ENCODE measurements around the gene TEC.

Gene TEC

DNA sequence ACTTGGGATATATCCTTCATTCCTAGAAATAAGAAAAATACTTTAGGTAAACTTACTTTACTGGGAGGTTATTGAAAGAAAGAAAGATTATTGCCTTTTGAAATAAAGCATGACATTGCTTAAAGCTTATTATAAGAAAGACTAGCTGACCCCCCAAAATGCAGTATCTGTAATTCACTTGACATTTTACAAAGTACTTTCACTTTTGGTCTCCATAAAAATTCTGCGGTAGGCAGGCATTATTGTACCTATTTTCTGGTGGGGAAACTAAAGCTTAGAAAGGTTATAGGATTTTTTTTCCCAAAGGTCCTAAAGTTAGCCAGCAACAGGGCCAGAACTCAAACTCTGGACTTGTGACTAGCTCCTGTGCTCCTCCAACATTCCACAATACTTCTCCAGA, 105.9 kb downstream of the TEC start:
- no peak for DNase-seq (ENCODE audit: low read depth)

DNA sequence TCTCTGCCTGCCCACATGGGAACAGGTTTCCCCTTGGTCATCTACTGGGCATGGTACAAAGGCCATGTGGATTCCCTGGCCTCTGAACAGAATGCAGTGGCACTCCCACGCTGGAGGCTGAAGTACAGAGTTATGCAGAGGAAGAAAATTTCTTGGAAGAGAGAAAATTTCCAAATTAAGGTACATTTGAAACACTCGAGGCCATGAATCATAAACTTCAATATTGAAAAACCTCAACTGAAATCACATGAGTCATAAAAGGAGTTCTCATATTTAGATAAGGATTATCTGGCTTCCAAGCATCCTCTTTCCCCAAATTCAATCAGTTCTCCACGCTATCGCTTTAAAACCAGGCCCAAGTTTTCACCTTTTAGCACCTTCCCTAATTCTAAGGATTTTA, 107.5 kb downstream of the TEC start:
- DNase-seq (ENCODE audit: low read depth), result peak; percentile 19

DNA sequence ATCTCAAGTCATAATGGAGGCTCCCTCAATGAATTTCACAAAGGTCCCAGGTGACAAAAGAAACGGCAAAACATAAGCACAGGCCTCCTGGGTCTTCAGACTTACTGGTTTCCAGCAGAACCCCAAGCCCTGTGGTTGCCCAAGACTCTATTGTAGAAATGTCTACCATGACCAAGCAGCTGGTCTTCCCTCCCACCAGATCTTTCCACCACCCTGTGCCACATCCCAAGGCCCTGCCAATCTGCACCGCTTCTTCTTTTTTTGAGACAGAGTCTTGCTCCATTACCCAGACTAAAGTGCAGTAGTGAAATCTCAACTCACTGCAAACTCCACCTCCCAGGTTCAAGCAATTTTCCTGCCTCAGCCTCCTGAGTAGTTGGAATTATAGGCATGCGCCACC, 112.4 kb downstream of the TEC start:
- no peak for DNase-seq (ENCODE audit: low read depth)

DNA sequence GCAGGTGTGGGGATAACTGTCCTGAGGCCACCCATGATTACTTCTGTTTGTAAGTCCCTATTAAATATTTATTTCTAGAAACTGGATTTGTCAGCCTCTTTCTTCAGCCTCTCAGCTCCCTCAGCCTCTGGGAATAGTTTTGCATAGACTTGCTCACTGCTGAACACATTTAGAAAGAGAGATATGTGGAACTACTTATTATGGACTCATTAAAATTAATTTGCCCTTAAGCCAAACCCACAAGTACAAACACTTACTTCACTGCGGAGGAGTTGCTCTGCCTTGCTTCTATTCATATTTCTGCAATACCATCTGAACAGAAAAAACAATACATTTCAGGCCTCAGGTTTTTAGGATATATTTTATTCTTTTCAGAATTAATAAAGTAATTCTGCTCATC, 113.2 kb downstream of the TEC start:
- DNase-seq (ENCODE audit: low read depth), result no peak

DNA sequence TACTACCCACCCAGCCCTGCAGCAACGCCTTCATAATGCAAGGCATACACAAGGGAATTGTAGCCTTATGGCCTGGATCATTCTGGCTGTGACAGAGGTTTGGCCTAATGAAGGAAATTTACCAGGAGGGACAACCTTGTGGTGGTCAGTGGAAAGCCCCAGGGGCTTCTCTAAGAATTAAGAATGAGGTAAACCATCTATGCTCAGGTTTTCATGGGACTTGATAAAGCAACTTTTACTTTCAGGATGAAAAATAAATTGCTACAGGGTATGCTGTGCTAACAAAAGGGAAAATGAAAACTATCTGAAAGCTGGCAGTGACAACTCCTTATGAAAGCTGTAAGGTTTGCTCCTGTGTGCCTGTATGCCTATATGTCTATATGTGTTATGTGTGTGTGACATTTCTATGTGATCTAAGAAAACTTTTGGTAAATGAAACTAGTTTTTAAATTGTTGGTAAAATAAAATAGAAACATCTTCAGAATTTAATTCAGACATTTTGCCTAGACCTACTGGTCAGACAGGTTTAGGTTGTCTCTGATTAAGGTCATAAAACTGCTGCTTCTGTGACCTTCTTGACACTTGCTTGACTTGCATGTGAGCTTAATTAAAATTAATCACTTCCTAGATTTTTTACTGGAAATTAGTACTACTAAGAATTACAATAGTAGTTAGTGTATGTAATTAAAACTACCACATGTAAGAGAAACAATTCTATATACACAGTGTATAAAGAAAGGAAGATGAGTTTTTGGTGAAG, 115.7 kb downstream of the TEC start:
- no peak for DNase-seq (ENCODE audit: low read depth)

DNA sequence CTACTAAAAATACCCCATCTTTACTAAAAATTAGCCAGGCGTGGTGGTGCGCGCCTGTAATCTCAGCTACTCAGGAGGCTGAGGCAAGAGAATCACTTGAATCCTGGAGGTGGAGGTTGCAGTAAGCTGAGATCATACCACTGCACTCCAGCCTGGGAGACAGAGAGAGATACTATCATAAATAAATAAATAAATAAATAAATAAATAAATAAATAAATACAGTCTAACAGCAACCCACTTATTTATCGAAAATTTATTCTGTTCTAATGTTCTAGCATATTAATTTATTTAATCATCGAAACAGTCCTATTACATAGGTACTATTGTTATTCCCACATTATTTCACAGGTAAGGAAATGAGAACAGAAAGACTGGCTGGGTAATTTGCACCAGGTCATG, 117.4 kb downstream of the TEC start:
- DNase-seq (ENCODE audit: low read depth), result no peak

DNA sequence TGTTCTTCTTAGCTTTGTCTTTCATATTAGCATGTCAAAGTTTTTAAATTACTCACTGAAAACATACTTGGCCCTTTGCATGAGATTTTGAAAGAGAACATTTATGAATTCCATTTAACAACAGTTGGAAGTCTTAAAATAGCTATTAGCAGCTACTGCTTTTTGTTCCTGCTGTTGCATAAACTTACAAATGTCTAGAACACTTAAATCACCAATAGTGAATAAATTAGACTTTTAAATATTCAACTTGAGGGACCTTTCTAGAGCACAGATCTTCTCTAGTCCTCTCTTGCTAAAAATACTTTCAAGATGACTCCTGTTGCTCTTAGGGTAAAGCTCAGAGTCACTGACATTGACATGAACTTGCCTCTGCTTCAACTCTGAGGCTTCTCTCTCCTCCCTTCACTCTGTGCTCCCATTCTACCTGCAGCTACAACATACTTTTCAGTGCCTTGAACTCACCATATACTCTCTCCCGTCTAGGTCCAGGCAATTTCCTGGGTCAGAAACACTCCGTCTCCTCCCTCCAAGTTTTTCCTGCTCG, 119.7 kb downstream of the TEC start:
- no peak for DNase-seq (ENCODE audit: low read depth)

DNA sequence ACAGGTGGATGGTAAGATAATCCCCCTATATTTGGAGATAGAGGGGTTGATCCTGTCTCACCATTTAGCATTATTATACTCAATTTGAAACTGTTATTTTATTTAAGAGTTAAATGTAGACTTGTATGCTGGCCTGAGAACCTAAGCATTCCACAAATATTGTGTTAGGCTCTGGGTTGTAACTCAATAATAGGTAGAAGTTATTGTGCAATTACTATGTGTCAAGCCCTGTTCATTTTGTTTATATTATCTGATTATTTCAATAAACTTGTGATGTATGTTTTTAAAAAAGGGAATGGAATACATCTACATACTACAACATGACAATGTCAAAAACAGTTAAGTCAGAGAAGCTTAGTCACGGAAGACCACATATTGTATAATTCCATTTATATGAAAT, 122.0 kb downstream of the TEC start:
- DNase-seq (ENCODE audit: low read depth), result no peak

DNA sequence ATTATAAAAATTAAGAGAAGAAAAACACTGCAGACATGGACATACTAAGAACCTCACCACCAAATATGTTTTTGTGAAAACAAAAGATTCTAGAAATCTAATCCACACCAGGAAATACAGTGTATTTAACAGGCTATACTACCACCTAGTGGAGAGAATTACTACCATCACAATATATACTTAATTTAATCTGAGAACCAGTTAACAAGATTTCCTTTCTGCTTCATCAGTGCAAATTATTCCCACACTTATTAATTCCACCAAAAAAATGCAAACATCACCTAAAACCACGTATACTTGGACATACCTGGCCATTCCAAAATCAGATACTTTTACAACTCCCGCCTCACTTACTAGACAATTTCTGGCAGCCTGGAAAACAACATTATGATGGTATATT, 128.6 kb downstream of the TEC start:
- peak; percentile 23 for DNase-seq (ENCODE audit: low read depth)

DNA sequence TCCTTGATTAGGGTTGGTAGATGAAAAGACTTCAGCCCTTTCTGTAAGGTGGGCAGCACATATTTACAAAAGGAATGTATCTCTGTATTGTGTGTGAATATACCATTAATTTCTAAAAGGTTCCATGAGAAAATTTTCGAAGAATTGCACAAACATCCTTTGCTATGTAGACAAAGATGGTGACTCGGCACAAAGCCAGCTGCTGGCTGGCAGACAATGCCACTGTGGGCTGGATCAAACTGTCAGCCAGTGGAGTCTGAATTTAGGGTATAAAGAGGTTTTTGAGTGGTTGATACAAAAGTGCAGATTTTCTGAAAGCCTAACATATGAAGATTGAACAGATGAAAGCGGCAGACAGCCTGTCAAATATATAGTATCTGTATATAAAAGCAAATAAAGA, 129.9 kb downstream of the TEC start:
- no peak for DNase-seq (ENCODE audit: low read depth)

DNA sequence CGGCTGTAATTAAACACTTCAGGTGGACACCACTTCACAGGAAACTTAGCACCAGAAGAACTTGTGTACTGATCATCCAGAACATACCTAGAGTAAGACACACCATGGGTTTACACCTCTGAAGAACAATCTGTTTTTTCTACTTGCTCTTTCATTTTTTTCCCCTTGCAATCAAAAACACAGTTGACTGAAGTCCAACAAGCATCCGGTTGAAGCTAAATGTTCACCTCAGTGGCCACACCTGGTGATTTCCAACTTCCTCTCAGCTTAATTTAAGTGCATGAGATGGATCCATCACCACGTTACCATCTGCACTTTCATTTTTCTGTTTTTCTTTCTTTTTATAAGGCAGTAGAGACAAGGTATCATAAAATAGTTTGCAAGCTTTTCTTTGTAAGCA, 130.7 kb downstream of the TEC start:
- DNase-seq (ENCODE audit: low read depth), result no peak

DNA sequence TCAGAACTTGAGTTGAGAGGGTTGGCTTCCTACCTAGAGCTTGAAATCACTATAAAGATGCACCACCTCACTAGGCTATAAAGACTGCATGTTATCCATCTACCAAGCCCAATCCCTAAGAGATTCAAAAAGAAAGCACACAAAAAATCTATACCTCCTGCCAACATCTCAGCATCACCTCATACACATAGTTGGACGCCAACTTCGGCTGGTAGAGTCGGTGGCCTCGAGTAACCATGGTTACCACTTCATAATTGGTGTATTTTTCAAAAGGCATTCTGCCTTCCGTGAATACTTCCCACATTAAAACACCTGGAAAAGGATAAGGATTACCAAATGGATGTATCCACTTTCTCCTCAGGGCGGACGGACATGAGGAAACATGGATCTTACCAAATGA, 131.1 kb downstream of the TEC start:
- DNase-seq (ENCODE audit: low read depth), result no peak

DNA sequence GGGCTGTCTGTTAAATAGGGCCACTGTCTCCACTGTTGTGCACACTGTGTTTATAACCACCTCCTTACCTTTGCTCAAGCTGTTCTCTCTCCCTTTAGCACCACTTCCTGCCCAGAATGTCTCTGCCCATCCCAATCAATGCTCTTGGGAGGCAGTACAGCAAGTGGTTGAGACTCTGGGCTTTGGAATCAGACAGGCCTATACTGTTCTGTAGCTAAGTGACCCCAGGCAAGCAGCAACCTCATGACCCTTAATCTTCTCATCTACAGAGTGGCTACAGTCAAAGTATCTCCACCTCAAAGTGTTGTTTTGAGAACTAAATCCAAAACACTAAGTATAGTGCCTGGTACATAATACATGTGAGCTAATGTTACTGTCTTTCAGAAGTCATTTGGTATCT, 131.8 kb downstream of the TEC start:
- DNase-seq (ENCODE audit: low read depth), result no peak

DNA sequence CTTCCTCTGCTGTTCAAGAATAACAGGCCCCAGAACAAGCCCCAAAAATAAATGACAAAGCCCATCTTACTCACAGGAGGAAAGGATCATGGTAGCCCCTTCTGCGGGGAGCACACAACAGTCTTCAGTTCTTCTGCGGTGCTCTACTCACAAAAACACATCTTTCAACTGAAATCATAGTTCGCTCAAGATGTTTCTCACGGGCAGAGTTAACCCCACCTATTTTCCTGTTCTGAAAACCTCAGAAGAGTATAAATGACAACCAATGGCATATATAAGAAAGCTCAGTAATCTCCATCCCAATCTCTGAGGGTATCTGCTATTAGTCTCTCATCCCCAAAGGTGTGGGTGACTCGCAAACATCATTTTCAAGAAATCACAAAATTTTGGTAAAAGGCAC, 135.6 kb downstream of the TEC start, which contains the start of gene TXK:
TSS of gene TXK (minus strand) at position 170 of the 400 bp plus-strand sequence. CDS start at position 90, 80 bp downstream.
- no peak for DNase-seq (ENCODE audit: low read depth)

DNA sequence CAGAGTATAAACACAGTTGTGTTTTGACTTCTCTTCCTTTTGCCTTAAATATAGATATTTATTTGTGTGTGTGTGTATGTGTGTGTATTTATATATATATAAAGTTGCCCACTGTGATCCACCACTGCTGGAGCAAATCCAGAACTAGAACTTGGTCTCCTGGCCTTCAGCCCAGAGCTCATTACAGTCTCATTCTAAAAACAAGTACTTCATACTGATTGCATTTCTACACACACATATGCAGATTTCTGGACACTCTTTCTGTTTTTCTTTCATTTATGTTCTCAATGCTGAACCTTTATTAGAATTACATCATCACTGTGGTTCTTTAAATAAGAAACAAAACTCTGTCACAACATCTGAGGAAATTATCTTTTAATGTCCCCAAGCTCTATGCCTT, 136.0 kb downstream of the TEC start:
- DNase-seq (ENCODE audit: low read depth), result no peak

DNA sequence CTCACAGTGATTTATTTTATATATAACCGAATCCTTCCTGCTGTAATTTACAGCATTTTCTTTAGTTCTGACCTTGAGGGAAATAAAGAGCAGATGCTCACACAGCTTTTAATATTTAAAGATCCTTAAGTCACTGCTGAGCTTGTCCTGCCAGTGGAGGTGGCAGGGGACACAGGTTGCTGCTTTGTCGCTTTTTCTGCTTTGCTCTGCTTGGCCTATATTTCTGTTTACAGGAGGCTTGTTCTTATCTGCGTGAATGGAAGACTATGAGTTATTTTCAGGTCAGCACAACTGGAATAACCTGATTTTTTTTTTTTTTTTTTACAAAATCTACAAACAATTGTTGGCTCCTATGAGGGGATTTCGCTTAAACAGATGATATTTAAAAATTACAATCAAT, 137.9 kb downstream of the TEC start:
- DNase-seq (ENCODE audit: low read depth), result no peak

DNA sequence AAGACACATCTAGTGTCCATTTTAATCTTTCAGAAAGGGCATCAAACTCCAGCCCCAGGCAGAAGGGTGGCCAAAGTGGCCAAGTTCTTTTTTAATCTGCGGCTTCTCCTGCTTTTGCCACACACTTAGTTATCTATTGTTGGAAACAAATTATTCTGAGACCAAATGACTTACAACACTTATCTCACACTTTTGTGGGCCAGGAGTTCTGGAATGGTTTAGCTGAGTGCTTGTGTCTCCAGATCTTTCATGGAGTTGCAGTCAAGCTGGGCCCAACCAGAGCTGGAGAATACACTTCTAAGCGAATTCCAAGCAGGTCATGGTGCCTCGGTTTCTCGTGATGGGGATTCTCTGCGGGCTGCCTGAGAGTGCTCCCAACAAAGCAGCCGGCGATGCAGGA, 139.5 kb downstream of the TEC start:
- DNase-seq (ENCODE audit: low read depth), result no peak

DNA sequence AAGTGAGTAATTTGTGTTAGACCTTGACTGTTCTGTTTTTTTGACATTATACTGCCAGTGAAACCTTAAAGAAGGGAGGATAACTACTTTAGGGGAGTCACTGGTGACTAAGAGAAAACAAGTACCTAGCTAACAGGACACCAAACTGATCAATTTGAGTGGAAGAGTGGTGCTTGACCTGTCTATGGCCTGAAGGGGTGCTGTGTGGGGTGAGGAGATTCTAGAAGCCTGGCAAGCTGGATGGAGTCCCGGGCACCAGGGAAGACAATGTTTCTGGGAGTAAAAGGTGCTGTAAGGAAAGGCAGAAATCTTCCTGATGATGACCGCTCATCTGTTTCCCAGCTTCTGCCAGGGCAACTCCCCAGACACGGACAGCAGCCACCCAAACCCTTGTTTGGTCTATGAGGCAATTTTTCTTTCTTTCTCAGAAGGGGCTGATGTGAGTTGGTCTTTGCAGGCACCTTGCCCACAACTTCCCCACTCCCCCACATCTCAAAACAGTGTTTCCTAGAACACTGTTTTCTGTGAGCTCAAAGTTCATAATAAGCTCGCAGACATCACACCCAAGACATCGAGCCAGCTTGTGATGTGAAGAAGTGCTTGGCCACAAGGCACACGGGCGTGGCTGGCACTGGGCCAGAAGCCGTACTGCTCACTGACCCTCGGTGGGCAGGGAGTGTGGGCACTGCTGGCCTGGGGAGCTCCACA, 140.2 kb downstream of the TEC start:
- DNase-seq (ENCODE audit: low read depth), result no peak

DNA sequence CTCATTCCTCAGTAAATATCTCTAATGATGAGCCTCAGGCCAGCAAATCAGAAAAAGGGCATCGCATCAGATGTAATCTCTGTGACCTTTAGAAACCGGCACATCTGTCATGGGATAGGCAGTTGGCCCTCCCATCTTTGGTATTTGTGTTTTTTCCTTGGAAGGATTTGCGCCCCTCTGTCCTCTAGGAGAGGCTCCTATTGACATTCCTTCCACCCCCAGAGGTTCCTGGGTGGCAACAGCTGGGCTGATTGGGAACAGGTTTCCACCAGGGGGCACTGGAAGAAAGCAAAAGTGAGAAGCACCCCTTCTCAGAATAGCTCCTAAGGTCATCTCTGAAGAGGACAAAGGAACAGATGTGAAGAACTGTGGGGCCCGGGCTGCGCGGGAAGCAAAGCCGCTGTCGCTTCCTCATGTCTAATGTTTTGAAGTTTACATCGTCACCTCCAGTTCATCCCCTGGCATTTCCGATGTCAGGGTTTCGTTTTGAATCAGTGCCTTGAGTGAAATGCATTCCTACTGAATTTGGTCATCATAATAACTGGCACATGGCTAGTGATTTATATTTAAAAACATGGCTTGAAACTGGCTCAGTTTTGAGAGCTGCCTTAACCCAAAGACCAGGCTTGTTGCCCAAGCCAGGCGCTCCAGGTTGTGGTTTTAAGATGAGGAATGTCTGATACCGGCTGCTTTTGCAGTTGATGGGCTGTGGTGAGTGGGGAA, 141.8 kb downstream of the TEC start:
- DNase-seq (ENCODE audit: low read depth), result peak; percentile 86

DNA sequence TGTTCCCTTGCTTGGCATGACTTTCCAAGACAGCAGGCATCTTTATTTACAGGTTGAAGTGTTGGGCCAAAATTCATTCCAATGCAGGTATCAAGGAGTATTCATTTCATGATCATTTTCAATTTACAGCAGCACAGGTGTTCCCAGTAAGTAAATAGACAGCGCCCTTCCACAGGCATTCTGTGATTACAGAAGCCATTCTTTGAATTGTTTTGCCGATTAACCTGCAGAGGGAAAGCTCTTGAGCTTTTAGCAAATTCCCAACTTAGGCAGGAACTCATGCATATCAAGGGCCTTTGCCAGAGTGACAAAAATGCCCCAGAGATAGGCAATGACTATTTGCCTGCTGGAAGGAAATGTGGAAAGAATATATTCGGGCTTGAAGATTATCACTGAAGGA, 142.4 kb downstream of the TEC start:
- no peak for DNase-seq (ENCODE audit: low read depth)

DNA sequence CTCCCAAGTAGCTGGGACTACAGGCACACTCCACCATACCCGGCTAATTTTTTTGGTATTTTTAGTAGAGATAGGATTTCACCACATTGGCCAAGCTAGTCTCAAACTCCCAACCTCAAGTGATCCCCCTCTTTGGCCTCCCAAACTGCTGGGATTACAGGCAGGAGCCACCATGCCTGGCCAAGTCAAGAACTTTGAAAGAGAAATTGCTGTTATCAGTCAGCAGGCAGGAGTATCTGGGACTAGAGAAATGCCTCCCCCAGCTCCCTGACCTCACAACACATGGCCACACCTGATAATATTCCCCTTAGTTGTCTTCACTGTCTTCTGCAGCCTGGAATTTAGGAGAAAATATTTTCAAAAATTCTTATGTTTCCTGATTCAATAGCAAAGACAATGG, 143.0 kb downstream of the TEC start:
- DNase-seq (ENCODE audit: low read depth), result no peak

DNA sequence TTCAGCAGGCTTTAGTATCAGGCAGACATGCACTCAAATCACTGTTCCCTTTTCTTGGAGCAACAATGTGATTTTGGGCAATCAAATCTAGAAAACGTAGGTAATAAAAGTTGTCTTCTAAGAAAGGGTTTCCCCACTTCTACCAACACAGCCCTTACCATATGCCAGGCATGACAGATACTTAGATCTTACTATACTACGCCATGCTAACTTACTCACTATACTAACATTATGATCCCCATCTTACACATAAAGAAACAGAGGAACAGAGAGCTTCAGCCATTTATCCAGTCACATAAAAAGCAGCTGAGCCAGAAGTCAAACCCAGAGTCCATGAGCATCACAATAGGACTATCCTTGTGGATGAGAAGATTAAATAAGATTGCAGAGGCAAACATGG, 144.8 kb downstream of the TEC start:
- no peak for DNase-seq (ENCODE audit: low read depth)

DNA sequence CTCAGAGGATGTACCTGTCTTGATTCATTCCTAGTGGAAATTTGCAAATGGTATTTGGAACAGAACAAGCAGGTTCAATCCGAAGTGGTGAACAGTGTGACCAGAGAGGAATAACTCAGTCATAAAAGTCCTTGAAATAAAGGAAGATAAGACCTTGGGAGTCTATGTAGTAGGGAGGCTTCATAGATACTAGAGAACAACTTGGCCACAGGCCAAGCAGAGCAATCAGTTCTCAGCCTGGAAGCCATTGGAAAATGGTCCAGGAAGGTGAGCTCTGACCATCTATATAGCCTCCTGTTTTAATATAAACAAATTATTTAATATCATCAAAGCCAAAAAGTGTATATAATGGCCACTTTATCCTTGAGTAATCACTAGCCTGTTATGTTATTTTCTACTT, 146.9 kb downstream of the TEC start:
- DNase-seq (ENCODE audit: low read depth), result no peak

Data from stromal cell of bone marrow (primary cell).